Measurements from ENCODE around the gene CSH2. TPM values are rescaled to one million over a fixed set of nuclear protein-coding genes. Genes with fewer than 3 reads are reported as not detected.

CSH2 gene
- total and polyA plus RNA-seq, 8 donors, result not detected

DNA sequence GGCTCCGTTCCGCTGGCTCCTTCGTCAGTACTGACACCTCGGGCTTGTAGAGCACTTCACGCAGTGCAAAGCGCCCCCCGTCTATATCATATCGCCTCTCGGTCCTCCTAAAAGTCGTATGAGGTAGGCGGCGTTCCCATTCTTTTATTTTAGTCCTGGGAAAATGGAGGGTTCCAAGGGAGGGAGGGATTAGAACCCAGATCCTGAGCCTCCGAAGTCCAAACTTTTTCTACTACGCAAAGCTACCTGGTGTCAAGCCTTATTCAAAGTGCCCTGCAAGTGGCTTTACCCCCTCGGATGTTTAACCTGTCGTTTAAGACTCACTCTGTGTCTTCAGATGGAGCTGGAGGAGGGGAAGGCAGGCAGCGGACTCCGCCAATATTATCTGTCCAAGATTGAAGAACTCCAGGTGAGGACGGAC is 45.7 kb downstream of the CSH2 start:
- no peak for TF ChIP-seq EP300 (IDR thresholded peaks at IDR 0.05)
- TF ChIP-seq POLR2A (IDR thresholded peaks at IDR 0.05), result no peak
- no peak for TF ChIP-seq POLR2AphosphoS5 (IDR thresholded peaks at IDR 0.05)
- TF ChIP-seq, protein P1, sequence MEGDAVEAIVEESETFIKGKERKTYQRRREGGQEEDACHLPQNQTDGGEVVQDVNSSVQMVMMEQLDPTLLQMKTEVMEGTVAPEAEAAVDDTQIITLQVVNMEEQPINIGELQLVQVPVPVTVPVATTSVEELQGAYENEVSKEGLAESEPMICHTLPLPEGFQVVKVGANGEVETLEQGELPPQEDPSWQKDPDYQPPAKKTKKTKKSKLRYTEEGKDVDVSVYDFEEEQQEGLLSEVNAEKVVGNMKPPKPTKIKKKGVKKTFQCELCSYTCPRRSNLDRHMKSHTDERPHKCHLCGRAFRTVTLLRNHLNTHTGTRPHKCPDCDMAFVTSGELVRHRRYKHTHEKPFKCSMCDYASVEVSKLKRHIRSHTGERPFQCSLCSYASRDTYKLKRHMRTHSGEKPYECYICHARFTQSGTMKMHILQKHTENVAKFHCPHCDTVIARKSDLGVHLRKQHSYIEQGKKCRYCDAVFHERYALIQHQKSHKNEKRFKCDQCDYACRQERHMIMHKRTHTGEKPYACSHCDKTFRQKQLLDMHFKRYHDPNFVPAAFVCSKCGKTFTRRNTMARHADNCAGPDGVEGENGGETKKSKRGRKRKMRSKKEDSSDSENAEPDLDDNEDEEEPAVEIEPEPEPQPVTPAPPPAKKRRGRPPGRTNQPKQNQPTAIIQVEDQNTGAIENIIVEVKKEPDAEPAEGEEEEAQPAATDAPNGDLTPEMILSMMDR (IDR thresholded peaks at IDR 0.05), result no peak
- Histone ChIP-seq H3K4me1 (peaks cover 27 to 41% (median 37%) of the 10 kb centered on the region in 4 donors), H3K27me3 (no peaks in the 10 kb centered on the region), H3K27ac (peak overlapping the region; percentile 87 to 95 (median 94)), H3K36me3 (peaks cover 66 to 71% (median 69%) of the 10 kb centered on the region in 4 donors), H3K9me3 (no peaks in the 10 kb centered on the region), H3K4me3 (peak overlapping the region; percentile 73 to 82 (median 78))
- intact Hi-C loops (cut with DNase I; ENCODE audit: low total_unique reads), result no loop called here
- no peak for DNase-seq
- WGBS, 5 donors, result 1 to 2% (median 1%) methylated on average over 13 to 19 of the region's 19 CpGs

GRCh38 chr17:63827002-63827800 is 46.3 kb downstream of the CSH2 start, which contains the start of the genes FTSJ3 and PSMC5:
TSS of gene FTSJ3 (minus strand) at chr17:63827663. CDS start at chr17:63826902, 761 bp downstream.
TSS of gene PSMC5 (plus strand) at chr17:63827431. CDS start at chr17:63827491, 60 bp downstream.
- DNase-seq, result peak; percentile 94 to 98
- Histone ChIP-seq H3K27ac (peak within 1 kb of the TSS; percentile 87 to 95 (median 94)), H3K9me3 (no peaks in the 10 kb centered on the region), H3K4me3 (peak within 1 kb of the TSS; percentile 73 to 82 (median 78)), H3K27me3 (no peaks in the 10 kb centered on the region), H3K36me3 (peaks cover 66 to 71% (median 69%) of the 10 kb centered on the region in 4 donors), H3K4me1 (peaks cover 27 to 41% (median 37%) of the 10 kb centered on the region in 4 donors)
- WGBS, 5 donors, result 0% methylated on average over 24 to 58 of the region's 58 CpGs
- intact Hi-C loops (cut with DNase I; ENCODE audit: low total_unique reads), result no loop called here
- TF ChIP-seq POLR2A (IDR thresholded peaks at IDR 0.05) (peak in 1 of 4 donors; percentile 41), EP300 (IDR thresholded peaks at IDR 0.05) (no peak), POLR2AphosphoS5 (IDR thresholded peaks at IDR 0.05) (peak; percentile 78 to 94 (median 86))
- TF ChIP-seq, protein P1 (IDR thresholded peaks at IDR 0.05), result peak in 5 of 7 experiments; percentile 24 to 45 (median 34)

GRCh38 chr17:63826468-63827001 is 46.9 kb downstream of the CSH2 start:
- H3K36me3 ChIP-seq, result peaks cover 66 to 71% (median 69%) of the 10 kb centered on the region in 4 donors
- peak overlapping the region; percentile 73 to 82 (median 78) for H3K4me3 ChIP-seq
- H3K27me3 ChIP-seq, result no peaks in the 10 kb centered on the region
- no peak for DNase-seq
- H3K4me1 ChIP-seq, result peaks cover 27 to 41% (median 37%) of the 10 kb centered on the region in 4 donors
- intact Hi-C loops (cut with DNase I; ENCODE audit: low total_unique reads), result no loop called here
- TF ChIP-seq POLR2AphosphoS5 (IDR thresholded peaks at IDR 0.05), result no peak
- no peak for TF ChIP-seq POLR2A (IDR thresholded peaks at IDR 0.05)
- TF ChIP-seq, protein P1 (IDR thresholded peaks at IDR 0.05), result no peak
- no peak for TF ChIP-seq EP300 (IDR thresholded peaks at IDR 0.05)
- WGBS, 5 donors, result 0 to 2% (median 0%) methylated on average over 30 to 31 of the region's 31 CpGs
- no peaks in the 10 kb centered on the region for H3K9me3 ChIP-seq
- peak overlapping the region; percentile 87 to 95 (median 94) for H3K27ac ChIP-seq

DNA sequence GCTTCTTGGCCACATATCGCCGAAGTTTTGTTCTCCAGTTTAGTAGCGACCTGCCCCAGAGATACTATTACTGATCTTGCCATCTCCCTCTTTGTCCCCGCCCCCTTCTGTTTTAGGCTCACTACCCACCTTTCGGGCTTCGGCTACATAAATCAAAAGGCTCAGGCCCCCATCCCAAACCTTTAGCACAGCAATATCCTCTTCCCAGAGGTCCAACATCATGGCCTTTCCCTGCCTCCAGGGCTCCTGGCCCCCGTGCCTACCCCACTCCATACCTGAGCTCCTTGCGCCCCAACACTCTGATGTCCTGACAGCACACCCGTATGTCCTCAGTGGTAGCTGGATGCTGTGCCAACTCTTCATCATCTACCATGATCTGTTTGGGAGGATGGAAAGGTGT is 49.1 kb downstream of the CSH2 start:
- H3K4me3 ChIP-seq, result no peak overlapping the region
- H3K27me3 ChIP-seq, result no peaks in the 10 kb centered on the region
- WGBS, 5 donors, result 90 to 97% (median 94%) methylated on average over 9 of the region's 9 CpGs
- no peaks in the 10 kb centered on the region for H3K9me3 ChIP-seq
- H3K4me1 ChIP-seq, result peaks cover 29 to 38% (median 35%) of the 10 kb centered on the region in 4 donors
- DNase-seq, result no peak
- intact Hi-C loops (cut with DNase I; ENCODE audit: low total_unique reads), result no loop called here
- peaks cover 66 to 71% (median 69%) of the 10 kb centered on the region in 4 donors for H3K36me3 ChIP-seq
- peak overlapping the region in 1 of 5 donors; percentile 21 for H3K27ac ChIP-seq
- no peak for TF ChIP-seq EP300 (IDR thresholded peaks at IDR 0.05)
- TF ChIP-seq, protein P1 (IDR thresholded peaks at IDR 0.05), result no peak
- TF ChIP-seq POLR2A (IDR thresholded peaks at IDR 0.05), result no peak
- TF ChIP-seq POLR2AphosphoS5 (IDR thresholded peaks at IDR 0.05), result no peak
